AG09309 (cell line): Measurements from ENCODE around the gene IL4I1.

ENCODE experiments used
- DNase-seq: peaks from one replicate; pipeline ENCODE4 v3.0.0-alpha.2; 2010; ENCODE audit warnings: low read depth
- H3K4me3 ChIP-seq: 2 replicates; pipeline ENCODE4 v1.5.1; 2011; ENCODE audit warnings: mild to moderate bottlenecking, low read depth, low read length, moderate library complexity; ENCODE audit not compliant: control insufficient read depth
- CTCF ChIP-seq: IDR thresholded peaks from 2 replicates; pipeline ENCODE4 v1.5.1; 2011; ENCODE audit warnings: mild to moderate bottlenecking, low read depth, low read length, inconsistent platforms; ENCODE audit not compliant: insufficient read depth, control insufficient read depth; ENCODE audit errors: missing control alignments

IL4I1 gene

GRCh38 chr19:49878744-49879070, 18.0 kb downstream of the IL4I1 start:
- H3K4me3 ChIP-seq = peak overlapping the region; percentile 96; the same call in 1 of the 2 replicates
- no peak for DNase-seq
- no peak for TF ChIP-seq CTCF

- H3K4me3 ChIP-seq = peak overlapping the region; percentile 96
- TF ChIP-seq CTCF = no peak
- DNase-seq = peak; percentile 86
These were observed 18.6 kb downstream of the IL4I1 start for GRCh38 chr19:49877879-49878743.

GRCh38 chr19:49877020-49877878, 19.4 kb downstream of the IL4I1 start, which contains the start of the genes AKT1S1 and TBC1D17:
TSS of gene AKT1S1 (minus strand) at chr19:49877355. CDS start at chr19:49873295, 4,060 bp downstream.
TSS of gene TBC1D17 (plus strand) at chr19:49877702. CDS start at chr19:49877724, 22 bp downstream.
- DNase-seq = peak; percentile 100
- H3K4me3 ChIP-seq = peak within 1 kb of the TSS; percentile 96
- TF ChIP-seq CTCF = no peak

- DNase-seq = peak; percentile 97
- no peak for TF ChIP-seq CTCF
- H3K4me3 ChIP-seq = peak overlapping the region; percentile 96
These were observed 20.2 kb downstream of the IL4I1 start for GRCh38 chr19:49876422-49877019.

GRCh38 chr19:49875857-49876421, 20.7 kb downstream of the IL4I1 start:
- no peak for TF ChIP-seq CTCF
- H3K4me3 ChIP-seq = peak overlapping the region; percentile 96
- no peak for DNase-seq

- TF ChIP-seq CTCF = no peak
- H3K4me3 ChIP-seq = peak overlapping the region; percentile 96
- no peak for DNase-seq
These were observed 21.5 kb downstream of the IL4I1 start for GRCh38 chr19:49875177-49875576.
